Osteoblast (primary cell): ENCODE measurements around the gene GRIN1. TPM values are rescaled to one million over a fixed set of nuclear protein-coding genes. Genes with fewer than 3 reads are reported as not detected.
A peak's percentile ranks its signal among the peaks of the same experiment; 100 is the strongest.
"Not testable (repeated sequence)": the region's sequence is repeated elsewhere in the genome, so short reads cannot be mapped to it uniquely, and the experiment has no call there.

ENCODE experiments used
- DNase-seq: peaks from one replicate; pipeline ENCODE4 v3.0.0; 2011; ENCODE audit warnings: low spot score, mixed read lengths; ENCODE audit not compliant: insufficient read length; ENCODE audit errors: missing footprints
- H2AFZ ChIP-seq: 2 replicates; pipeline ENCODE4 v1.6.0; 2011; ENCODE audit warnings: mild to moderate bottlenecking, low read length
- H3K27ac ChIP-seq: 2 replicates; pipeline ENCODE4 v1.5.1; 2011; ENCODE audit warnings: mild to moderate bottlenecking, low read depth, low read length, moderate library complexity
- H3K27me3 ChIP-seq: 2 replicates; pipeline ENCODE4 v1.6.0; 2012; ENCODE audit warnings: mild to moderate bottlenecking, control low read depth, inconsistent platforms, low read length, moderate library complexity; ENCODE audit not compliant: insufficient read depth
- H3K36me3 ChIP-seq: 2 replicates; pipeline ENCODE4 v1.5.1; 2011; ENCODE audit warnings: mild to moderate bottlenecking, low read length, control low read depth, moderate library complexity; ENCODE audit not compliant: insufficient read depth
- H3K4me1 ChIP-seq: 2 replicates; pipeline ENCODE4 v1.5.1; 2011; ENCODE audit warnings: mild to moderate bottlenecking, low read length, control low read depth, moderate library complexity; ENCODE audit not compliant: insufficient read depth
- H3K4me2 ChIP-seq: 2 replicates; pipeline ENCODE4 v1.6.0; 2011; ENCODE audit warnings: mild to moderate bottlenecking, low read length; ENCODE audit not compliant: insufficient read depth
- H3K4me3 ChIP-seq: fragments of 200-600 bp; sonication (generic); 3 replicates; pipeline ENCODE4 v1.5.1; 2012; ENCODE audit warnings: mild to moderate bottlenecking, low read length, inconsistent platforms; ENCODE audit not compliant: insufficient read depth
- H3K79me2 ChIP-seq: 2 replicates; pipeline ENCODE4 v1.6.0; 2012; ENCODE audit warnings: mild to moderate bottlenecking, low read length, control low read depth, inconsistent platforms; ENCODE audit not compliant: insufficient read depth
- H3K9me3 ChIP-seq: 2 replicates; pipeline ENCODE4 v1.5.1; 2011; ENCODE audit warnings: low read depth, low read length, control low read depth
- H4K20me1 ChIP-seq: 2 replicates; pipeline ENCODE4 v1.6.0; 2012; ENCODE audit warnings: mild to moderate bottlenecking, low read length, control low read depth; ENCODE audit not compliant: insufficient read depth
- total RNA-seq: library from RNA; depleted of rRNA; stranded (reverse); fragments of >200 nt; gene quantifications from 2 replicates; pipeline ENCODE4 v1.2.3, GENCODE V29; 2012
- TF ChIP-seq, protein P1 (sequence below): IDR thresholded peaks from 2 replicates; pipeline ENCODE4 v1.5.1; 2011; ENCODE audit warnings: mild to moderate bottlenecking, low read depth, low read length, moderate library complexity; ENCODE audit errors: extremely low read depth

Gene GRIN1
- total RNA-seq, 1 donor: not detected

DNA sequence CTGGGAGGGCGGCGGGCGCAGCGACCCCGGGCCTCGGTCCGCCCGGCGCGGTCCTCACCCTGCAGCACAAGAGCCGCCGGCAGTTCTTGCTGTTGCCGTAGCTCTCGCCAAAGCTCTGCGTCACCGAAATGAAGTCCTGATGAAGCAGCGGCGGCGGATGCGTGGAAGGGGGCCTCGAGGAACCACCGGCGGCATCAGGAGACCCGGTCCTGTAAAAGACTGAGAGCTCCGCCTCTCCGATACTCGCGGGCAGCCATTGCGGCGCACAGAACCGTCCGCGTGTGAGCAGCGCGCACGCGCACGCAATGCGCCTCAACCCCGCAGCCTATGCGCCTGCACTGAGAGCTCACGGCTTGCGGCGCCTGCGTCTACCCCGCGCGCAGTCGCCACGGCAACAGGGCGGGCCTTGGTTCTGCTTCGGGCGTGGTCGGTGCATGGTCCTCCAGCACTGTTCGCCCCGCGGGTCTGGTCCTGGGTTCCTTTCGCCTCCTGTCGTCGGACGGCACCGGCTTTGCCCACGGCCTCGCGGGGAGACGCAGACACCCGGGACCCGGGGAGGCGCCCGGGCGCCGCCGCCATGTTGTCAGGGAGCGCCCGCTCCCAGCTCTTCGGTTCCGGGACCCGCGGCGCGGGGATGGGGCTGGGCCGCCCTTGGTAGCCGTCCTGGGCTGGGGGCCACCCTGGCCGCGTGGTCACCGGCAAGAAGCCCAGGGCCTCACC, 9.3 kb upstream of the GRIN1 start:
- Histone ChIP-seq H3K36me3 (no peaks in the 10 kb centered on the region), H4K20me1 (peaks cover 9% of the 10 kb centered on the region), H3K4me1 (peaks cover 15% of the 10 kb centered on the region), H3K4me2 (peak overlapping the region; percentile 97), H3K79me2 (peaks cover 25% of the 10 kb centered on the region), H2AFZ (peak overlapping the region; percentile 76), H3K27me3 (no peaks in the 10 kb centered on the region), H3K4me3 (peak overlapping the region; percentile 78), H3K9me3 (no peaks in the 10 kb centered on the region), H3K27ac (peak overlapping the region; percentile 51)
- peak; percentile 100 for DNase-seq
- TF ChIP-seq, protein P1, sequence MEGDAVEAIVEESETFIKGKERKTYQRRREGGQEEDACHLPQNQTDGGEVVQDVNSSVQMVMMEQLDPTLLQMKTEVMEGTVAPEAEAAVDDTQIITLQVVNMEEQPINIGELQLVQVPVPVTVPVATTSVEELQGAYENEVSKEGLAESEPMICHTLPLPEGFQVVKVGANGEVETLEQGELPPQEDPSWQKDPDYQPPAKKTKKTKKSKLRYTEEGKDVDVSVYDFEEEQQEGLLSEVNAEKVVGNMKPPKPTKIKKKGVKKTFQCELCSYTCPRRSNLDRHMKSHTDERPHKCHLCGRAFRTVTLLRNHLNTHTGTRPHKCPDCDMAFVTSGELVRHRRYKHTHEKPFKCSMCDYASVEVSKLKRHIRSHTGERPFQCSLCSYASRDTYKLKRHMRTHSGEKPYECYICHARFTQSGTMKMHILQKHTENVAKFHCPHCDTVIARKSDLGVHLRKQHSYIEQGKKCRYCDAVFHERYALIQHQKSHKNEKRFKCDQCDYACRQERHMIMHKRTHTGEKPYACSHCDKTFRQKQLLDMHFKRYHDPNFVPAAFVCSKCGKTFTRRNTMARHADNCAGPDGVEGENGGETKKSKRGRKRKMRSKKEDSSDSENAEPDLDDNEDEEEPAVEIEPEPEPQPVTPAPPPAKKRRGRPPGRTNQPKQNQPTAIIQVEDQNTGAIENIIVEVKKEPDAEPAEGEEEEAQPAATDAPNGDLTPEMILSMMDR: no peak

DNA sequence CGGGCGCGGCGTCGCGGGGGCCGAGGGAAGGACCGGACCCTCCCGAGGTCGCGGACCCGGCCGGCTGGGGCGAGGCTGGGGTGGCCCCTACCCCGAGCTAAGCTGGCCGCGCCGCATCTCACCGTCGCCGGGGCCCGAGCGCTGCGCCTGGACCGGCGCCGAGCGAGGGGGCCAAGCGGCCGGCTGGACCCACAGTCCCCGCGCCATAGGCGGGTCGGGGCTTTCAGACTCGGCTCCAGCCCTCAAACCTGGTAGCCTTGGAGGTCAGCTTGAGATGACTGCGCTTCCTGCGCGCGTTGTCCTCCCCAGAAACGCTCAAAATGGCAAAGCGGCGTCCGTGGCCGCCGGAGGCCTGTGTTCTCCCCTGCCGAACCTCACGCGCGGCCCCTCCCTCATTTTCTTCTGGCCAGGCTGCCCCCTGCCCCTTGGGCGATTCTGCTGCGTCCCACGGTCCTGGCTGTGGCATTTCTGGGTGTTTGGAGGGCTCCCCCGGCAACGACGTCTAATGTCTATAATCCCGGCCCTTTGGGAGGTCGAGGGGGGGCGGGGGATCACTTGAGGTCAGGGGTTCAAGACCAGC, 8.7 kb upstream of the GRIN1 start:
- H3K27ac ChIP-seq: no peak overlapping the region
- H3K4me2 ChIP-seq: peak overlapping the region; percentile 97
- H3K79me2 ChIP-seq: peaks cover 25% of the 10 kb centered on the region
- no peaks in the 10 kb centered on the region for H3K36me3 ChIP-seq
- peaks cover 9% of the 10 kb centered on the region for H4K20me1 ChIP-seq
- no peak for DNase-seq
- peak overlapping the region; percentile 78 for H3K4me3 ChIP-seq
- peaks cover 15% of the 10 kb centered on the region for H3K4me1 ChIP-seq
- peak overlapping the region; percentile 76 for H2AFZ ChIP-seq
- TF ChIP-seq, protein P1: no peak
- H3K9me3 ChIP-seq: no peaks in the 10 kb centered on the region
- H3K27me3 ChIP-seq: no peaks in the 10 kb centered on the region

DNA sequence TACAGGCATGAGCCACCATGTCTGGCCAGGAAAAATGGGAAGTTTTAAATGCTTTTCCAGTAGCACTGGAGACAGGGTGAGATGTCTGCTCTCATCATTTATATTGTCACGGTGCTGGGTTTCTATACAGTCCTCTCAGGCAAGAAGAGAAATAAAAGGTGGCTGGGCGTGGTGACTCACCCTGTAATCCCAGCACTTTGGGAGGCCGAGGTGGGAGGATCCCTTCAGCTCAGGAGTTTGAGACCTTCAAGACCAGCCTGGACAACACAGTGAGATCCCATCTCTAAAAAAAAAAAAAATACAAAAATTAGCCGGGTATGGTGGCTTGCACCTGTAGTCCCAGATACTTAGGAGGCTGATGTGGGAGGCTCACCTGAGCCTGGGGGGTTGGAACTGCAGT, 4.8 kb upstream of the GRIN1 start:
- Histone ChIP-seq H3K27me3 (peaks cover 28% of the 10 kb centered on the region), H4K20me1 (no peaks in the 10 kb centered on the region), H3K9me3 (no peaks in the 10 kb centered on the region), H3K27ac (no peak overlapping the region), H3K79me2 (peaks cover under 1% of the 10 kb centered on the region), H3K4me3 (no peak overlapping the region), H3K36me3 (no peaks in the 10 kb centered on the region), H2AFZ (no peak overlapping the region), H3K4me2 (no peak overlapping the region), H3K4me1 (no peaks in the 10 kb centered on the region)
- TF ChIP-seq, protein P1: no peak
- no peak for DNase-seq

DNA sequence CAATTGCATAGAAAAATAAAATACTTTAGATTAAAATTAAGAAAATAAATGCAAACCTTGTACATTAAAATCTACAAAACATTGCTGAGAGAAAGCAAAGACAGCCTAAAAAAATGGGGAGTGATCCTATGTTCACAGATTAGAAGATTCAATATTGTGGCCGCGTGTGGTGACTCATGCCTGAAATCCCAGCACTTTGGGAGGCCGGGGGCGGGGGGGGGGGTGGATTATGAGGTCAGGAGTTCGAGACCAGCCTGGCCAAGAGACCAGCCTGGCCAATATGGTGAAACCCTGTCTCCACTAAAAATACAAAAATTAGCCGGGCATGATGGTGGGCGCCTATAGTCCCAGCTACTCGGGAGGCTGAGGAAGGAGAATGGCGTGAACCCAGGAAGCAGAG, 3.8 kb upstream of the GRIN1 start:
- peaks cover 34% of the 10 kb centered on the region for H3K27me3 ChIP-seq
- H3K36me3 ChIP-seq, DNase-seq, H3K9me3 ChIP-seq, H3K4me2 ChIP-seq, H3K79me2 ChIP-seq, H4K20me1 ChIP-seq, H3K4me1 ChIP-seq, H3K4me3 ChIP-seq, H3K27ac ChIP-seq, H2AFZ ChIP-seq: not testable (repeated sequence)
